GM06990 (cell line): ENCODE data around the gene PRRX2.
"Not testable (repeated sequence)": the region's sequence is repeated elsewhere in the genome, so short reads cannot be mapped to it uniquely, and the experiment has no call there.

Experiments used
- DNase-seq: peaks from one replicate; pipeline ENCODE4 v3.0.0-alpha.2; 2011; ENCODE audit not compliant: insufficient read length; ENCODE audit errors: extremely low read depth
- H3K27me3 ChIP-seq: replicated peaks from 2 replicates; pipeline ENCODE4 v1.6.0; 2011; ENCODE audit warnings: low read length; ENCODE audit not compliant: control insufficient read depth, insufficient read depth
- H3K36me3 ChIP-seq: 2 replicates; pipeline ENCODE4 v1.5.1; 2011; ENCODE audit warnings: low read length; ENCODE audit not compliant: control insufficient read depth, insufficient read depth
- H3K4me3 ChIP-seq: replicated peaks from 2 replicates; pipeline ENCODE4 v1.5.1; 2011; ENCODE audit warnings: low read depth, mild to moderate bottlenecking, control low read depth, low read length
- TF ChIP-seq, protein P1 (sequence below): IDR thresholded peaks from 2 replicates; pipeline ENCODE4 v1.5.1; 2011; ENCODE audit warnings: low read length, control low read depth, mild to moderate bottlenecking, inconsistent platforms; ENCODE audit not compliant: insufficient read depth, poor library complexity, severe bottlenecking

PRRX2 gene

DNA sequence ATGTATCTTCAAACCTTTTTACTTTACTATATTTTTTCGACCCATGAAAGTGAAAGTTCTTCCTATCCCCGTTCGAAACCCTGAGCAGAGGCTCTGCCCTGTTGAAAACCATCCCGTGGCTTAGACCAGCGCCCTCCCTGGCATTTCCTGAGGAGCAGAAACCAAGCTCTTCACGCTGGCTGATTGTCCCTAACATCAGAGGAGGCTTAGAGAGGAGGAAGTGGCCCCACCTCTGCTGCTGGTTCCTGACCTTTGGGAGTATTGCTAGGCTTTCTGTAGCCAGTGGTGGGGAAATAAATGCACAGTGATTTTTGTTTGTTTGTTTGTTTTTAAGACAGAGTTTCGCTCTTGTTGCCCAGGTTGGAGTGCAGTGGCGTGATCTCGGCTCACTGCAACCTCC lies 91.6 kb downstream of the PRRX2 start:
- TF ChIP-seq, protein P1, sequence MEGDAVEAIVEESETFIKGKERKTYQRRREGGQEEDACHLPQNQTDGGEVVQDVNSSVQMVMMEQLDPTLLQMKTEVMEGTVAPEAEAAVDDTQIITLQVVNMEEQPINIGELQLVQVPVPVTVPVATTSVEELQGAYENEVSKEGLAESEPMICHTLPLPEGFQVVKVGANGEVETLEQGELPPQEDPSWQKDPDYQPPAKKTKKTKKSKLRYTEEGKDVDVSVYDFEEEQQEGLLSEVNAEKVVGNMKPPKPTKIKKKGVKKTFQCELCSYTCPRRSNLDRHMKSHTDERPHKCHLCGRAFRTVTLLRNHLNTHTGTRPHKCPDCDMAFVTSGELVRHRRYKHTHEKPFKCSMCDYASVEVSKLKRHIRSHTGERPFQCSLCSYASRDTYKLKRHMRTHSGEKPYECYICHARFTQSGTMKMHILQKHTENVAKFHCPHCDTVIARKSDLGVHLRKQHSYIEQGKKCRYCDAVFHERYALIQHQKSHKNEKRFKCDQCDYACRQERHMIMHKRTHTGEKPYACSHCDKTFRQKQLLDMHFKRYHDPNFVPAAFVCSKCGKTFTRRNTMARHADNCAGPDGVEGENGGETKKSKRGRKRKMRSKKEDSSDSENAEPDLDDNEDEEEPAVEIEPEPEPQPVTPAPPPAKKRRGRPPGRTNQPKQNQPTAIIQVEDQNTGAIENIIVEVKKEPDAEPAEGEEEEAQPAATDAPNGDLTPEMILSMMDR, result no peak
- no peak for DNase-seq
- no peaks in the 10 kb centered on the region for H3K36me3 ChIP-seq
- no peak overlapping the region for H3K4me3 ChIP-seq
- no peaks in the 10 kb centered on the region for H3K27me3 ChIP-seq

DNA sequence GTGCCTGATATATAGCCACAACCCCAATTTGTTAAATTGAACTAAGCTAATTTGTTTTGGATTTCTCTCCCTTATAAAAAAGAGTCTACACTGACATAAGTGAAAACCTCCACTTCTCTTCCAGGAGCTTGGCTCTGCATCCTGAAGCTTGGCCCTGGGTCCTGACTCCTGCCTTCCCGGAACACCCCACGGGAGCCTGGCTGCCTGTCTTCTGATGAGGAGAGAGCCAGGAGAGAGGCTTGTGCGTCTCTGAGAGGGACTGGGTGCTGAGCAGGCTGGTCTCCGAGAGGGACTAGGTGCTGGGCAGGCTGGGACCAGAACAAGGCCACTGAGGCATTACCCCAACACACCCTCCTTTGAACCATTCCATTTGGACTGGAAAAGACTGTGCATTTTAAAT lies 93.9 kb downstream of the PRRX2 start:
- Histone ChIP-seq H3K4me3 (no peak overlapping the region), H3K27me3 (no peaks in the 10 kb centered on the region)

DNA sequence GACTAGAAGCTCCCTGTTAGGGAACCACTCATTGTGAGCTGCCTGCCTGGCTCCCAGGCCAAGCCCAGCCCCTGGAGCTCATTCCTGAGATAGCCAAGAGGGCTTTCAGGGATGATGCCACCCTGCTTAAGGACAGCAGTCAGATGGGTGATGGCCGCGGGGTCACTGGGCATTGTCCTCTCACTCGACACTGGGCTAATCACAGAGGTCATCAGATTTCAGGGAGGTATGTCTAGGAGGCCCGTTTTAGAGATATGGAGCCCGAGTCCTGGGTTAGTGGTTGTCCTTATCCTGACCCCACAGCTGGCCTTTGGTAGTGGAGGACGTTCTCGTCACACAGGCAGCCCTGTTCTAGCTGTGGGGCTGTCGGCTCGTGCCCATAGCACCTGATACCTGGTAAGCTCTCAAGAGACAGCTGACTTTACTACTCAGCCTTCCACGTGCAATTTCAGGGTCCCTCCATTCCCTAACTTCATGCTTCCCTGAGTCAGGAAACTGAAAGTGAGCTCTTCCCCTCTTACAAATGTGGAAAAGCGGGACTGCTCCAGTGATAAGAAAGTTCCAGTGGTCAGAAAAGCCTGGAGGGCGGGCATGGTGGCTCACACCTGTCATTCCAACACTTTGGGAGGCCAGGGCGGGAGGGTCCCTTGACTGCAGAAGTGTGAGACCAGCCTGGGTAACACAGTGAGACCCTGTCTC lies 94.5 kb downstream of the PRRX2 start:
- Histone ChIP-seq H3K27me3 (no peaks in the 10 kb centered on the region), H3K4me3 (no peak overlapping the region), H3K36me3 (no peaks in the 10 kb centered on the region)
- DNase-seq, result no peak
- TF ChIP-seq, protein P1, result no peak

More for the DNA sequence above, 93.9 kb downstream of the PRRX2 start:
- TF ChIP-seq, protein P1, result no peak
- DNase-seq, result no peak
- no peaks in the 10 kb centered on the region for H3K36me3 ChIP-seq

DNA sequence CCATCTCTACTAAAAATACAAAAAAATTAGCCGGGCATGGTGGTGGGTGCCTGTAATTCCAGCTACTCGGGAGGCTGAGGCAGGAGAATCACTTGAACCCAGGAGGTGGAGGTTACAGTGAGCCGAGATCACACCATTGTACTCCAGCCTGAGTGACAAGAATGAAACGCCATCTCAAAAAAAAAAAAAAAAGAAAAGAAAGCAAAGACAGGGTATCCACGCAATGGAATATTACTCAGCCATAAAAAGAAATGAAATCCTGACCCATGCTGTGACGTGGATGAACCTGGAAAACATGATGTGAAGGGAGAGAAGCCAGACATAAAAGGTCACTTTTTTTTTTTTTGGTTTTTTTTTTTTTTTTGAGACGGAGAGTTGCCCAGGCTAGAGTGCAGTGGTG lies 95.3 kb downstream of the PRRX2 start:
- not testable (repeated sequence) for H3K4me3 ChIP-seq

DNA sequence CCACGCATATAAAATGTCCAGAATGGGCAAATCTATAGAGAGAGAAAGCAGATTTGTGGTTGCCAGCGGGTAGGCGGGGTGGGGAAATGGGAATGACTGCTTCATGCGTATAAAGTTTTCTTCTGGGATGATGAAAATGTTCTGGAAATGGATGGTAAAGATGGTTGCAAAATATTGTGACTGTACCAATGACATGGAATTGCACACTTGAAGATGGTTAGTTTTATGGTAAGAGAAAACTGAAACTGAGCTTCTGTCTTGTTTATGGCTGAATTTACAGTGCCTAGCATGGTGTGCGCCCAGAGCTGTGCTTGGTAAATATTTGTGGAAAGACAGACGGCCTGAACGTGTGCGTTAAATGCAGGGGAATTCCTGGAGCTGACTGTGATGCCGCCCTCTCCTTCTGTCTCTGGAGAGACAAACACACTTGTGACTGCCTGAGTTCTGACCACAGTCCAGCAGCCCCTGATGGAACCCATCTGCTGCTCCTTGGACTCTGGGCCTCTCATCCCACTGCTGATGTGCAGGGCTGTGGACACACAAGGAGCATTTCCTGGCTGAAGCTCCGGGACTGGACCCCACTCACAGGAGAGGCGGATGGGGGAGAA lies 96.0 kb downstream of the PRRX2 start:
- TF ChIP-seq, protein P1, result no peak
- no peaks in the 10 kb centered on the region for H3K27me3 ChIP-seq
- no peaks in the 10 kb centered on the region for H3K36me3 ChIP-seq
- DNase-seq, result no peak
- H3K4me3 ChIP-seq, result no peak overlapping the region

More for the DNA sequence above, 95.3 kb downstream of the PRRX2 start:
- DNase-seq, H3K27me3 ChIP-seq, H3K36me3 ChIP-seq: not testable (repeated sequence)

DNA sequence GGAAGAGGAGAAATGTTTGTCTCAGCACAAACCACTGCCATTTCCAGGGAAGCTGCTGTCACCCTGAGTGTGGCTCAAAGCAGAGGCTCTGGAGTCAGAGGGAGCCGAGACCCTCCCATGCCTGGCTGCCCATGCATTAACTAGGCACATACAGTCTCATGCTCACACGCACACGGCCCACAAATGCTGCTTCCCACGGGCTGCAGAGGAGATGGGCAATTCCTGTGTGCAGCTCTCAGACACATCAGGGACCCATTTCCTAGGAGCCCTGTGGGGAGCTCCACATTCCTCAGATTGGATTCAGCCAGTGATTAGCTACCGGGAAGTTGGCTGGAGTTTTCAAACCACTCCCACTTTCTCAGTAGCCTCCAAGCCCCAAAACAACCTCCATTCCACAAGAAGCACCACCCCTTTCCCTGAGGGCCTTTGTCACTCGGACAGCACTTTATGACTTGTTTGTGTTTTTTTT lies 96.5 kb downstream of the PRRX2 start:
- H3K4me3 ChIP-seq, result no peak overlapping the region
- DNase-seq, result no peak
- no peaks in the 10 kb centered on the region for H3K27me3 ChIP-seq
- H3K36me3 ChIP-seq, result no peaks in the 10 kb centered on the region
- TF ChIP-seq, protein P1, result no peak

DNA sequence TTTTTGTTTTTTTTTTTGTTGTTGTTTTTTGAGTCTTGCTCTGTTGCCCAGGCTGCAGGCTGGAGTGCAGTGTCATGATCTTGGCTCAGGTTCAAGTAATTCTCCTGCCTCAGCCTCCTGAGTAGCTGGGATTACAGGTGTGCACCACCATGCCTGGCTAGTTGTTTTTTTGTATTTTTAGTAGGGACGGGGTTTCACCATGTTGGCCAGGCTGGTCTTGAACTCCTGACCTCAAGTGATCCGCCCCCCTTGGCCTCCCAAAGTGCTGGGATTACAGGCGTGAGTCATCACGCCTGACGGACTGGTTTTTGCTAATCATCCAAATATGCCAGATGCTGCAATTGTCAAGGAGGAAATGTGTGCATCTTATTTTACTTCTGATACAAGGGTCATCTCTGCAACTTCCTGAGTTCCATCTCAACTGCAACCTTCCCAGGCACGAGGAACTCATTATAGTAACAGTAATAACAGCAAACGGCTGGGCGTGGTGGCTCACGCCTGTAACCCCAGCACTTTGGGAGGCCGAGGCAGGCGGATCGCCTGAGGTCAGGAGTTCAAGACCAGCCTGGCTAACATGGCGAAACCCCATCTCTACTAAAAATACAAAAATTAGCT lies 97.0 kb downstream of the PRRX2 start:
- not testable (repeated sequence) for H3K4me3 ChIP-seq, H3K36me3 ChIP-seq, H3K27me3 ChIP-seq, DNase-seq
